HG03066 (cell line): Measurements from ENCODE around the gene SLC11A1.
A peak's percentile ranks its signal among the peaks of the same experiment; 100 is the strongest.

Source experiments
- ATAC-seq: cut with Tn5 transposase; IDR thresholded peaks from one replicate; pipeline ENCODE4 v1.9.1; 2021; ENCODE audit warnings: low read depth; ENCODE audit not compliant: unreplicated experiment

SLC11A1 gene

DNA sequence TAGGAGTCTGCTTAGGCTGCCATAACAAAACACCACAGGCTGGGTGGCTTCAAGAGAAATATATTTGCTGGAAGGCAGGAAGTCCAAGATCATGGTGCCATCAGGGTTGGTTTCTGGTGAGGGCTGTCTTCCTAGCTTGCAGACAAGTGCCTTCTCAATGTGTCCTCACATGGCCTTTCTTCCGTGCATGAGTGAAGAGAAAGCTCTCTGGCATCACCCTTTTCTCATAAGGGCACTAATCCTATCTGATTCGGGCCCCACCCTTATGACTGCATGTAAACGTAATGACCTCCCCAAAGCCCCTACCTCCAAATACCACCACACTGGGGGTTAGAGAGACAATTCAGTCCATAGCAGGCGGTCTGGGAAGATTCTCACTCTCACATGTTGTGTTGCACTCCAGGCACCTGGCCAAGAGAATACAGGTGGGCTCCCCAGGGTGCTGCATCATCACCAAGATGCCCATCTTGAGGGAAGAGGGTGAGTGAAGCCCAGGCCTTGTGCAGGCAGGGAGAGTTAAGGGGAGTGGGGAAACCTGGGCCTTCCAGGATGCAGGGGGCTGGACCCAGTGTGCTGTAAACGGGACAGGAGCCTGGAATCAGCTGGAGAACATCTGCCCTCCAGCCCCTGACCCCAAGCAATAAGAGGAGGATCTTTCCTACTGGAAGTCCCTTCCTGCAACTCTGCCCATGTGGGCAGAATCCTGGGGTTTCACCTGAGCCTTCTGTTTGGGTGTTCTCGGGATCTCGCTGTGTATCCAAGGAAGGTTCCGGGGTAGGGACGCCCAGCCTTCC is 15.3 kb upstream of the SLC11A1 start:
- ATAC-seq = no peak

DNA sequence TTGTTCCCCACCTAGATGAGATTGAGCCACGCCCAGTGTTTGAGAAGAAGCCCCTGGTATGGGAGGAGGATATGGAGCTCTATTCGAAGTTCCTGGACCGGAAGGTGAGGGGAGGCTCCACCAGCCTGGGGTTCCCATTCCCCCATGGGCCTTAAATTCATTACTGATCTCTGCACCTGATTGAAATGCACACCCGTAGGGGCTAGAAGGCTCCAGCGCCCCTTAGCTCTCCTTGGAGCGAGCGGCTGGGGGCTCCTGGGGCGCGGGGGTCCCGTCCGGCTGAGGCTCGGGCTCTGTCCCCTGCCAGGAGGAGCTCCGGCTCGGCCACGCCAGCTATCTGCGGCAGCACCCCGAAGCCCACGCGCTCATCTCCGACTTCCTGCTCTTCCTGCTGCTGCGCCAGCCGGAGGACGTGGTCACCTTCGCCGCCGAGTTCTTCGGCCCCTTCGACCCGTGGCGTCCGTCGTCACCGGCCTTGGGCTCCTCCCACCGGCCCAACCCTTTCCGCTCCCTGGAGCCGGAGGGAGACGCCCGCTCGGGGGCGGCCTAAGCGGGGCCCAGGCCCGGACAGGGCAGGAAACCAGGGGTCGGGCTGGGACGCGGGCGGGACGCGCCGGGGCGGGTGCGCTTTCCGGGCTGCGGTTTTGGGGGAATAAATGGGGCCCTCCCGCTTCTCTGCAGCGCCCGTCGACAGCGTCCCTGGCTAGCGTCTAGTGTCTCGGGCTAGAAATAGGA is 14.5 kb upstream of the SLC11A1 start:
- ATAC-seq = peak; percentile 87

DNA sequence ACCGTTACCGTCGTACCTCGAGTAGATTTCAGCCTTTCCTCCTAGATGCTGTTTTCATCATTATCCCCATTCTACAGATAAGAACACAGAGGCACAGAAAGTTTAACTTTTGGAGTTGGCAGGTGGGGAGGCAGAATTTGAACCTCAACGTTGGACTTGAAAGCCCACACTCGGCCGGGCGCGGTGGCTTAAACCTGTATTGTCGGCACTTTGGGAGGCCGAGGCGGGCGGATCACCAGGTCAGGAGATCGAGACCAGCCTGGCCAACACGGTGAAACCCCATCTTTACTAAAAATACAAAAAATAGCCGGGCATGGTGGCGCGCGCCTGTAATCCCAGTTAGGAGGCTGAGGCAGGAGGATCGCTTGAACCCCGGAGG is 13.9 kb upstream of the SLC11A1 start:
- no peak for ATAC-seq

DNA sequence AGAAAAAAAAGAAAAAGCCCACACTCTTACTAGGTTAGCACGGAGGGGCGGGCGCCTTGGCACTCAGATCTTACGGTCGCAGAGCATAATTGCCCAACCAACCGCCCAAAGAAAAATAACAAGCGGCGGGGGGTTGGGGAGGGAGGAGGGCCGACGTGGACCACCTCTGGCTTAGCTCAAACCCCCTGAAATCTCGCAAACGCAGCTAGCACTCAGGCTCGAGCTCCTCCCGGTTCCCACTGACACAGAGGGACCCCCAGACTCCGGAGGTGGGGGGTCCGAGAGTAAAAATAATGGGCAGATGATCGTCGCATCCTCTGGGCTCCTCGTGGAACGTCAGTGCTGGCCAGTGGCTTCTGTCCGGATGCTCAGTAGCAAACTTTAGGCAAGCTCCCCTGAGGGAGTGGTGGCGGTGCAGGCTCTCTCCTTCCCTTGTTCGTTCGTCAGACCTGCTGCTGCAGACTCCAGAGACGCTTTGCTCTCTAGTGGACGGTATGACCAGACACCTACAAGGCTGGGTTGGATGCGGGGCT is 13.4 kb upstream of the SLC11A1 start:
- ATAC-seq = no peak

DNA sequence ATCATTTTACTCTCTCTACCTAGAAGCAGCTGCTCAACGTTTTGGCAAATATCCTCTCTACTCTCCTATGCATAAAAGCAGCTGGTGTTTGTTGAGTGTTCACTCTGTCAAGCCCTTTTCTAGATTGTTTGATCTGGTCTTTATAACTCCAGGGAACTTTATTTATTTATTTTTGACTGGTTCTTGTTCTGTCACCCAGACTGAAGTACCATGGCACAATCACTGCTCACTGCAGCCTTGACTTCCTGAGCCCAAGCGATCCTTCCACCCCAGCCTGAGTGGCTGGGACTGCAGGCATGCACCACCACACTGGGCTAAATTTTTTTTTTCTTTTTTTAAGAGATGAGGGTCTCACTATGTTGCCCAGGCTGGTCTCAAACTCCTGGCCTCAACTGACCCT is 12.7 kb upstream of the SLC11A1 start:
- no peak for ATAC-seq

DNA sequence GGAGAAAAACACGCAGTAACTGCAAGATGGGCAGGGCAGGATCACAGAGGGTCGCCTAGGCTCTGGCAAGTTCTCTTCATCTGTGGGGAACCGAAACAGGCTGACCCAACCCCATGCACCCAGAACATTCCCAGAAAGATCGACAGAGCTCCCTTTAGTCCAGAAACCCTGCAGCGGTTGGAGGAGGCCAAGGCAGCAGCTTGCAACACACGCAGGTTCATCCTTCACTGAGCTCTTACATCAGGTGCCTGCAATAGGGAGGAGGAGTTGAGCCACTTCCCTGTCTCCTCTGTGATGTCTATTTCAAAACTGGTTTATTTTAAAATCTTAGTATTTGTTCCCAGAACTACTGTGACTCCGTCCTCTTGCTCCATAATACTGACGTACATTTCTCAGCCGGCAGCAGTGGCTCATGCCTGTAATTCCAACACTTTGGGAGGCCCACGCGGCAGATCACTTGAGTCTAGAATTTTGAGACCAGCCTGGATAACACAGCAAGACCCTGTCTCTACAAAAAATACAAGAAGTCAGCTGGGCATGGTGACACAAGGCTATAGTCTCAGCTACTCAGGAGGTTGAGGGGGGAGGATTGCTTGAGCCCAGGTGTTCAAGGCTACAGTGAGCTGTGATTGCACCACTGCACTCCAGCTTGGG is 11.5 kb upstream of the SLC11A1 start:
- no peak for ATAC-seq

DNA sequence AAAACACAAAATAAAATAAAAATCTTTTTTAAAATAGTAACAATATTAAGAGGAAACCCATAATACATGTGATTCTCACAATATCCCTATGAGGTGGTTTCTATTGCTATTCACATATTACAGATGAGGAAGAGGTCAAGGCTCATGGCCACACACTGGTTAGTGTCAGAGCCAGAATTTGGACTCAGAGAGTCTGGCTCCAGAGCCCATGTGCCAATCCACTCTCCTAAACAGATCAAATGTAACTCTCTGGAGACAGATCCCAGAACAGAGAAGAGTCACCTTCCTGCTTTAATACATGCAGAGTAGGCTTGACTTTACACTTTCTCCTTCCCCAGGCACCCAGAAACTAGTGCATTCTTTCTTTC is 10.1 kb upstream of the SLC11A1 start:
- ATAC-seq = no peak

DNA sequence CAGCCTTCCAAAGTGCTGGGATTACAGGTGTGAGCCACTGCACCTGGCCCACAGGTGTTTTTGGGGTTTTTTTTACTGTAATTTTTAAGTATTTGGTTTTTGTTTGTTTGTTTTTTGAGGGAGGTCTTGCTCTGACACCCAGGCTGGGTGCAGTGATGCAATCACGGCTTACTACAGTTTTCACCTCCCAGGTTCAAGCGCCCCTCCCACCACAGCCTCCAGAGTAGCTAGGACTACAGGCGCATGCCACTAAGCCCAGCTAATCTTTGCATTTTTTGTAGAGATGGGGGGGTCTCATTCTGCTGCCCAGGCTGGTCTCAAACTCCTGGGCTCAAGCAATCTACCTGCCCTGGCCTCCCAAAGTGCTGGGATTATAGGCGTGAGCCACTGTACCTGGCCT is 7.3 kb upstream of the SLC11A1 start:
- no peak for ATAC-seq

DNA sequence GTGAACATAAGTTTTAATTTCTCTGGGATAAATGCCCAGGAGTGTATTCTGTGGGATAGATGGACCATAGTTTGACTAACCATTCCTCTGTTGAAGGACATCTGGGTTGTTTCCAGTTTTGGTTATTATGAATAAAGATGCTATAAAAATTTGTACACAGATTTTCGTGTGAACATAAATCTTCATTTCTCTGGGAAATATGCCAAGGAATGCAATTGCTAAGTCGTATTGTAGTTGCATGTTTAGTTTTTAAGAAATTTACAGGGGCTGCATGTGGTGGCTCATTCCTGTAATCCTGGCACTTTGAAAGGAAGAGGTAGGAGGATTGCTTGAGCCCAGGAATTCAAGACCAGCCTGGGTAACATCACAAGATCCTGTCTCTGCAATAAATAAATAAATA is 6.9 kb upstream of the SLC11A1 start:
- no peak for ATAC-seq

DNA sequence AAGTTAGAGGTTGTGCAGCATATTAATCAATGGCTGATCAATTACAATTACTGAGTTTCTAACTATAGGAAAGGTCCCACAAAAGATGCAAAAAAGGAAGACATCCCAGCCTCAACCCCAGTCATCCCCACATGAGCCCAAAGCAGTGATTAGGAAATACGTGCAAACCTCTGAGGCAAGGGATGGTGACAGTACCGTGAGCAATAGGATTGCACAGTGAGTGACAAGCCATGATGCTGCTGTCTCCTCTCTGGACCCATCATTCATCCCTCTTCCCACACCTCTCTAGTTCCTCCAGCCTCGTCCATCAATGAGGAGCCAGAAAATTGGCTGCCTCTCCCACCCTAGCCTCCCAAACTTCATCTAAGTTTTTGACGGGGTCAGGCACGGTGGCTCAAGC is 4.0 kb upstream of the SLC11A1 start:
- ATAC-seq = no peak

DNA sequence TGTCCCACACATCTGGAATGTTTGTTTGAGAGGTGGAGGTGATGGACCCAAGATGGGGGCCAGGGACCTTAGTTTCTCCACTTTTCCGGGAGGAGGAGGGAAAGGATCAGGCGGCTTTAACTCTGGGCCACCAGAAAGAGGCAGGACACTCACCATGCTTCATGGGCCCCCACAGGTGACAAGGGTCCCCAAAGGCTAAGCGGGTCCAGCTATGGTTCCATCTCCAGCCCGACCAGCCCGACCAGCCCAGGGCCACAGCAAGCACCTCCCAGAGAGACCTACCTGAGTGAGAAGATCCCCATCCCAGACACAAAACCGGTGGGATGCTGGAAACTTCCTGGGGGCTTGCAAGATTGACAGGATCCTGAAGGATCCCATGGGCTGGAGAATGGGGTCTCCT is 712 bp downstream of the SLC11A1 start:
- ATAC-seq = no peak

DNA sequence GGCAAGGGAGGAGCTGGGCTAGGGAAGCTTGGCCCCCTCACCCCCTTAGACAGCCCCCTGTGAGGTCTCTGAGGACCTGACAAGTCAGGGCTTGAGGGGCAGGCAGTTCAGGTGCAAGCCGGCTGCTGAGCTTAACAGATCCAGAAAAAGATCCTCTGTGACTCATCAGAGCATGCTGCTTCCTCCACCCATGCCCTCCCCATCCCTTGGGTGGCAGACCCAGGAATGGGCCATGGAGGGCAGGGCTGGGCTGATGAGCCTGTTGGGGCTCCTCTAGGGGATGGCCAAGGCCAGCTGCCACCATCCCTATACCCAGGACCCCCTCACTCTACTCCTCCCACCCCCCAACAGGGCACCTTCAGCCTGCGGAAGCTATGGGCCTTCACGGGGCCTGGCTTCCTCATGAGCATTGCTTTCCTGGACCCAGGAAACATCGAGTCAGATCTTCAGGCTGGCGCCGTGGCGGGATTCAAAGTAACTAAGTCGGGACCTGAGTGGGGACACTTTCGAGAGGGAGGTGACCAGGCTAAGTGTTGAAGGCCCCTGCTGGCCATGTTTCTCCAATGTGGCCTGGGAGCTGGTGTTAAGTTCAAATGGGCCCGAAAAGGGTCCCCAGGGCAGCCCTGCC is 1.9 kb downstream of the SLC11A1 start:
- ATAC-seq = no peak

DNA sequence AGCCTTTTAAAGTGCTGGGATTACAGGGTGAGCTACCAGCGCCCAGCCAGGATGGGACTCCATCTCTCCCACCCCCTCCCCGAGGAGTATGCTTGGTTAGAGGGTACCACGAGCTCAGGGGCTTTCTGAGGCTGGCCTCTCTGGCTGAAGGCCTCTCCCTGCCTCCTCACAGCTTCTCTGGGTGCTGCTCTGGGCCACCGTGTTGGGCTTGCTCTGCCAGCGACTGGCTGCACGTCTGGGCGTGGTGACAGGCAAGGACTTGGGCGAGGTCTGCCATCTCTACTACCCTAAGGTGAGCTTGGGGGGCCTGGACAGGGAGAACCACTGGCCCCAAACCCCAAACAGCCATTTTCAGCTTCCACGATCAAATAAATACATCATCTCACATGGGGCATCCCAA is 2.9 kb downstream of the SLC11A1 start:
- ATAC-seq = no peak

DNA sequence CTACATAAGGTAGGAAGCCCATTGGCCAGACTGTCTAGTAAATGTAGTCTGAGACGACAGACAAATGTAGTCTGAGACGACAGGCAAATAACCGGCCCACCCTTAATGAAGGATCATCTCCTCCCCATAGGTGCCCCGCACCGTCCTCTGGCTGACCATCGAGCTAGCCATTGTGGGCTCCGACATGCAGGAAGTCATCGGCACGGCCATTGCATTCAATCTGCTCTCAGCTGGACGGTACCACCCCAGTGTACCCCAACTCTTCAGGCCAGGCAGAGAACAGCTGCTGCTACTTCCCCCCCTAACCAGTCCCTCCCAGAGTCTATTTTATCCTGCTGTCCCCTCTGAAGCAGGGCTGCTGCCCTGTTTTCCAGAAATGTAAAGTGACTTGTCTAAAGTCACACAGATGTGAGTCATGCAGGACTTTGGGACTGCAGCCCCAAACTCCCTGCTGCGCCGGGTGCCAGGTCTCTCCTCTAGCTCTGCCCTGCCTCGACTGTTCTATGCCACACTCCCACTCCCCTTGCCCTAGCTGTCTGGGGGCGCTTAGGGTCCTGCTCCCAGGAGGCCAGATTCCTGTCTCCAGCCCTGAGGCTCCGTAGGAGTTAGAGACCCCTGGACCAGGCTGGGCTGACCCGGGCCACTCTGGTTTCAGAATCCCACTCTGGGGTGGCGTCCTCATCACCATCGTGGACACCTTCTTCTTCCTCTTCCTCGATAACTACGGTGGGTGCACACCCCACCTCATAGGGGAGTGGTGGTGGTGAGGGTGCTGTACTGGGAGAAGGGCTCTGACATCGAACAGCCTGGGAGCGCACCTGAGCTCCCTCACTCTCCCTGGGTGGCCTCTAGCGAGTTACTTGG is 4.7 kb downstream of the SLC11A1 start:
- ATAC-seq = no peak

DNA sequence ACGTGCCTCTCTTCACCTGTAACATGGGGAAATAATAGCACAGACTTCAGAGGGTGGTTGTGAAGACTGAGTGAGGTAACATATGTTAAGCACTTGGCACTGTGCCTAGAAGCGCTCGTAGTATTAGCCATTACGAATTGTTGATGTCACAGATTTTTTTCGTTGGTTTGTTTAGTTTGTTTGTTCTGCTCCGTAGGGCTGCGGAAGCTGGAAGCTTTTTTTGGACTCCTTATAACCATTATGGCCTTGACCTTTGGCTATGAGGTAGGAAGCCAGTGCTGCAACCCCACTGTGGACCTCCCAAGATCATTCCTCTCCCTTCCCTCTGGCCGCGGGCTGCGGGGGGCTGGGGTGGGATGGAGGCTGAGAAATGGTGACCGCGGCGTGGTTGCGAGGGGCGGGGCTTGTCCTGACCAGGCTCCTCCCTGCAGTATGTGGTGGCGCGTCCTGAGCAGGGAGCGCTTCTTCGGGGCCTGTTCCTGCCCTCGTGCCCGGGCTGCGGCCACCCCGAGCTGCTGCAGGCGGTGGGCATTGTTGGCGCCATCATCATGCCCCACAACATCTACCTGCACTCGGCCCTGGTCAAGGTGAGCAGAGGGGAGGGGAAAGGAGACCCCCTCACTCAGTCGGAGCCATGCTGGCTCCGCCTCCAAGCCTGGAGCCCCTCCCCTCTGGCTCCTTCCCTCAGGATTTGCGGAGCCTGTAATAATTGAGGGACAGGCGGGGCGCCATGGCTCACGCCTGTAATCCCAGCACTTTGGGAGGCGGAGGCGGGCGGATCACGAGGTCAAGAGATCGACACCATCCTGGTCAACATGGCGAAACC is 5.5 kb downstream of the SLC11A1 start:
- no peak for ATAC-seq

DNA sequence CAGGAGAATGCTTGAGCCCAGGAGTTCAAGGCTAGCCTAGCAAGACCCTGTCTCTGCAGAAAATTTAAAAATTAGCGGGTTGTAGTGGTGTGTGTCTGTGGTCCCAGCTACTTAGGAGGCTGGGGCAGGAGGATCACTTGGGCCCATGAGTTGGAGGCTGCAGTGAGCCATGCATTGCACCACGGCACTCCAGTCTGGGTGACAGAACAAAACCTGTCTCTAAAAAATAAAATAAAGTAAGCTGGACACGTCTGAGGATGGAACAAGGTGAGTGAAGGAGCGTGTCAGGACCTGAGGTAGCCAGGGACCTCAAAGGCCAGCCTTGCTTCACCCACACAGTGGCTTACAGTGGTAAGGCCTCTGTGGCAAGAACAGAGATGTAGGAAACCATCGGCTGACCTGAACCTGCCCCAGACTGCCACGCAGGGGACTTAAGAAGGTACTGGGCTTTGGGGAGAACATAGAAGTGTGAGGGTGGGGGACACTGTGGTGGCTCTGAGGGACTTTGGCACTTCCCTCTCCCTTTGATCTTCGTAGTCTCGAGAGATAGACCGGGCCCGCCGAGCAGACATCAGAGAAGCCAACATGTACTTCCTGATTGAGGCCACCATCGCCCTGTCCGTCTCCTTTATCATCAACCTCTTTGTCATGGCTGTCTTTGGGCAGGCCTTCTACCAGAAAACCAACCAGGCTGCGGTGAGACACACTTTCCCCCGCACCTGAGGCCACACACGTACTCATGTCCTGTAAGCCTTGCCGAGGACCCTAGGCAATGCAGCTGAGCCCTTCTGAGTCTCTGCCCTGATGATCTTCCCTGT is 7.5 kb downstream of the SLC11A1 start:
- no peak for ATAC-seq

DNA sequence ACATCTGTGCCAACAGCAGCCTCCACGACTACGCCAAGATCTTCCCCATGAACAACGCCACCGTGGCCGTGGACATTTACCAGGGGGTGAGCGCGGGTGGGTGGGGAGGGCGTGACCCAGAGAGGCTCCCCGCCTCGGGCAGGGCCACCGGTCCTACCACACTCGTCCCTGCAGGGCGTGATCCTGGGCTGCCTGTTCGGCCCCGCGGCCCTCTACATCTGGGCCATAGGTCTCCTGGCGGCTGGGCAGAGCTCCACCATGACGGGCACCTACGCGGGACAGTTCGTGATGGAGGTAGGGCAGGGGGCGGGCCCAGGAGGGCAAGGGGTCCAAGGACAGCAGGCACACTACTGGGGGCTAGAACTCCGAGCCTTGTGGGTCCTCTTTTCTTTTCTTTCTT is 9.1 kb downstream of the SLC11A1 start:
- no peak for ATAC-seq

DNA sequence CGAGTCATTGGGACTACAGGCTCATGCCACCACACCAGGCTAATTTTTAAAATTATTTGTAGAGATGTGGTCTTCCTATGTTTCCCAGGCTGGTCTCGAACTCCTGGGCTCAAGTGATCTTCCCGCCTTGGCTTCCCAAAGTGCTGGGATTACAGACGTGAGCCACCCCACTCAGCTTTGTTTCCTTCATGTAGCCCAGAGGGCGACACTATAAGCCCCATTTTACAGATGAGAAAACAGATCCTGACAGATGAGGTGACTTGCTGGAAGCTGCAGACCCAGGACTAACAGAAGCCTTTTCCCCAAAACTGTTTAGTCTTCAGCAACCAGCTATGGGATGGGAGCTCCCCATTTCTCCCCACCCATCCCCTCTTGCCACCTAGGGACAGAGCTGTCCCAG is 10.4 kb downstream of the SLC11A1 start:
- ATAC-seq = no peak
